ENCODE measurements around the gene IPO8.
"Not testable (repeated sequence)": the region's sequence is repeated elsewhere in the genome, so short reads cannot be mapped to it uniquely, and the experiment has no call there.

Gene IPO8

DNA sequence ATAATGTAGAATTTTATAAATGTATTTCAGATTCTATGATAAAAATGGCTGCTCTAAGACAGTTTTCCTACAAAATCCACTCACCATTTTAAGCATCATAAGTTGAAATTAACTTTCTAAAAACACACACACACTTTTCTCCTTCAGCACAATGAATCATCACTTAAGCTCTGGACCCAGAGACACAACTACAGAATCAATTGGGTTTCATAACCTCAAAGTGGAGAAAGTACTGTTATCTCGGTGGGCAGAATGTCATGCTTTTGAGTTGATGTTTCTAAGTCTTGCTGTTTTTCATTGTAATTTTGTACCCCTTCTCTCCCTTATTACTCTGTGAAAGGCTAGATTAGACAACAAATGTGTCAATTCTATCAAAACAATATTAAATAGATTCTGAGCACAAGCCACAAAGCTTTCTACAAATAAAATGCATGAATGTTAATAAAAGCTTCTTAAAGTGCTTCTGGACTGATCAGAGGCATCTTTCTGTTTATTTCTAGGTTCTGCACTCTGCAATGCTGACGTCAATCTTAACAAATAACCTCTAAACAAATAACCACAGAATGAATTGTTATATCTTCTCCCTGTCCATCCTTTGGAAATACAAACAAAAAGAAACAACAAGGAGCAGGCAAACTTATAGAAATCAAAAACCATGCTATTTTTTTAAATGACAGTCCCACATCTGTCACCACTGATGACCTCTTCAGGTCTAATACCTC is 8.2 kb downstream of the IPO8 start:
- DNase-seq = no peak

- no peak for DNase-seq
Observed at GRCh38 chr12:30679241-30679640, 16.4 kb downstream of the IPO8 start.

GRCh38 chr12:30678221-30678620 is 17.4 kb downstream of the IPO8 start:
- DNase-seq = no peak

DNA sequence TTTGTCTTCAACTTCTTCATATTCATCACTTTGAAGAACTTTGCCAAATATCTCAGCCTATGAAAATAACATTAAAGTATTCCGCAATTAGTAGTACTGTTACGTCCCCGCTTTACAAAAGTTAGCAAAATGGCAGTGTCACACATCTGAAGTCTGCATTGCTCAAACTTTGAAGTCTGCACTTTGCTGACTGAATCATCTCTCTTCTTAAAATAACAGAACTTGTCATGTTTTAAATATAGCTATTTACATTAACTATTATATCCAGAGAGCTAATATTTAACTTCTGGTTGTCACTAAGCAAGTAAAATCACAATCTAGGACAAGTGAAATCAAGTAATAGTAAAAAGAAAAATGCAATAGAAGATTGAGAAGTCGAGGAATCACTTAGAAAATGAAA is 34.5 kb downstream of the IPO8 start:
- no peak for DNase-seq

DNA sequence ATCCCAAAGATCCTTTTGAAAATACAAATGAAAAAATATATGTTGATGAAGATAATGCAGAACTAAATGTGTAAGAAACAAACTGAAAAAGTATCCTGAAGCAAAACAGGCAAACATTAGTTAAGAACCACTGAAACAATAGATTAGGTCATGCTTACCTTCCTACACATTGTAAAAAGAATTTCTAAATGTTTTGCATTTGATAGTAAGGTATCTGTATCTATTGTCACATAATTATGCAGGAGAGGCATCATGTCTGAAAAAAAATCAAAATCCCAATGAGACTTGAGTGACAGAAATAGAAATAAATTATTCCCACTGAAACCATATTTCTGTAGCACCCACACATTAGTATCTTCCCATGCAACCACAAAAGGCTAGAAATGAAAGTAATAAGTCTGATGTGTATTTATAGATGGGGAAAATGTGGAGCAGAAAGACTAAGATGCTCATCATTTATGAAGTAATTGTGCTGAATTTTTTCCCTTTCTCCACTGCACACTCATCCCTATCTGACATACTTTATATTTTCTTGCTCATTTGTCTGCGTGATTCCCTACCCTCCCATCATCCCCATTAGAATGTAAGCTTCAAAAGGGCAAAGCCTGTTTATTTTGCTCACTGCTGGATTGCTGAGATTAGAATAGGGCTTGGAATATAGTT is 43.5 kb downstream of the IPO8 start:
- DNase-seq = no peak

GRCh38 chr12:30646821-30647220 is 48.8 kb downstream of the IPO8 start:
- DNase-seq = no peak

DNA sequence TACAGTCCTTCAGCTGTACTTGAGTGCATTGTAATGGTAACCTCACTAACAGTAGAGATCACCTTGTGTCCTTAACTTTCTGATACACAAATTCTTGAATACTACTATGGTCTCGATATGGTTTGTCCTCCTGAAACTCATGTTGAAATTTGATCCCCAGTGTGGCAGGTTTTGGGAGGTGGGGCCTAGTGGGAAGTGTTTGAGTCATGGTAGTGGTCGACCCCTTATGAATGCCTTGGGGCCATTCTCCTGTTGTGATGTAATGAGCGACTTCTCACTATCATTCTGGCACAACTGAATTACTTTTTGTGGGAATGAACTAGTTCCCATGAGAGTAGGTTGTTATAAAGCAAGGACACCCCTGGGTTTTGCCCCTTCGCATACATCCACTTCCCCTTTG is 52.3 kb downstream of the IPO8 start:
- no peak for DNase-seq

DNA sequence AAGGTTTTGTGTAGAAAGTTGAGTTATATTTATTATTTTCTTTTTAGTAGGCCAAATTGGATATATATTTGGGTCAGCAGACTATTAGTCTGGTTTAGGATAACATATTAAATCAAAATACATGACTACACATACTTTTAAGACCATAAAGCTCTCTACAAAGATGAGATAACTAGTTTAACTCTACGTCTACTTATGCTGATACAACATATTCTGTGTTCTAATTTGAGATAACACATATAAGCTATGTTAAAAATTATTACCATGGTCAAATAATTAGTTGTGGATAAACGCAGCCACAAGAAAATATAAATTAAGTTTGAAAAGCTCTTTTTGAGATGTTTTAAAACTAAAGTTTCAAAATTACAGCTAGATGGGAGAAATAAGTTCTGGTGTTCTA is 55.3 kb downstream of the IPO8 start:
- no peak for DNase-seq

DNA sequence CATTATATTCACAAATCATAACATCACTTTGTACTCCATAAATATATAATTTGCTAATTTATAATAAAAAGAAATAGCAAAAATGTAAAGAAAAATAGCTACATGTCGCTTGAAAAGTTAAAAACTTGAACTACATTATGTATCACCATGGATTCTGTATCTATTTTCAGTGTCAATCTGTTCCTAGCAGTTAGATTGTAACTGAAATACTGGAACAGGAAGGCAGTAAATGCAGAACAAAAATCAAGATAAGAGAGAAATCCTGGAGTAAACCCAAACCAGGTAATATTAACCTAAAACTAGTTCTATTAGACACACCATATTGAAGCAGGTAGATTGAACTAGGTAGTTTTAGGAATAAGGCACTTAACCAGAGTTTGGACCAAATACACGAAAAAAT is 60.3 kb downstream of the IPO8 start:
- DNase-seq = no peak

- no peak for DNase-seq
Observed at GRCh38 chr12:30631740-30632139, 63.9 kb downstream of the IPO8 start.

DNA sequence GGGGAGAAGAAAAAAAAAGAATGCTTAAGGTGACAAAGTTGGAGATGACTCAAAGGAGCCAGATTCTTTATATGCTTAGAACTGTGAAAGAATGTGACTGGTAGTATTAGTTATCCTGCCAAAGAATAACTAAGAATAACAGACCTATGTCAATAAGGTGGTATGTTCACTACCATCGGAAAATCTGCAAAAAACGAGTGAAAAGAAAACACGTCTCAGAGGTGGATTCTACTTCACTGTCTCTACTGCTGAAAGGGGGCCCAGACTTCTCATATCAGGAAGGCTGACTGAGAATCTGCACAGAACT is 64.7 kb downstream of the IPO8 start:
- DNase-seq = no peak

GRCh38 chr12:30630076-30630978 is 65.3 kb downstream of the IPO8 start:
- DNase-seq = no peak

DNA sequence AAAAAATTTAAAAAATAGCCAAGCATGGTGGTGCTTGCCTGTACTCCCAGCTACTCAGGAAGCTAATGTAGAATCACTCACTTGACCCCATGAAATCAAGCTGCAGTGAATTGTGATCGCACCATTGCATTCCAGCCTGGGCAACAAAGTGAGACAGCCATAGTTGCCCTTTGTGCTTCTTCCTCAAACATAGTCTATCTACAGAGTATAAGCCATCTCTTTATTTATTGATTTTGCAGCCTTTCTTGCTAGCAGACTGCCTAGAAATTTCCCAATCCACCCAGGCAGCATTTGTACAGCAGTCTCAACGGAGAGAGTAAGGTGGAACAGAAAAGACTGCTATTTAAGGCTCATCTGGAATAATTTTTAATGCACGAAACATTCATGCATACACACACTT is 68.8 kb downstream of the IPO8 start:
- DNase-seq = no peak

- no peak for DNase-seq
Observed at GRCh38 chr12:30624009-30624408, 71.7 kb downstream of the IPO8 start.

DNA sequence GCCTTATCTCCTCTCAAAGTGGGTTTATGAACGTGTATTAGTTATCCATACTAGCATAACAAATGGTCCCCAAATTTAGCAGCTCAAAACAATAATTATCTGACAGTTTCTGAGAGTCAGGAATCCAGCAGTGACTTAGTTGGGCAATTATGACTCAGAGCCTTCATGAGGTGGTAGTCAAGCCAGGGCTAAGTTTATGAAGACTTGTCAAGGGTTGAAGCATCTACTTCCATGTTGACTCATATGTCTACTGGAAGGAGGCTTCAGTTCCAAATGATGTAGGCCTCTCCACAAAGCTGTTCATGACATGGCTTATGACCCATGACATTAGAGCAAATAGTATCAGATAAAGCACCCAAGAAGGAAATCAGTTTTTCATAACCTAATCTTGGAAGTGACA is 73.2 kb downstream of the IPO8 start:
- DNase-seq = no peak

GRCh38 chr12:30621663-30622241 is 73.9 kb downstream of the IPO8 start:
- not testable (repeated sequence) for DNase-seq

DNA sequence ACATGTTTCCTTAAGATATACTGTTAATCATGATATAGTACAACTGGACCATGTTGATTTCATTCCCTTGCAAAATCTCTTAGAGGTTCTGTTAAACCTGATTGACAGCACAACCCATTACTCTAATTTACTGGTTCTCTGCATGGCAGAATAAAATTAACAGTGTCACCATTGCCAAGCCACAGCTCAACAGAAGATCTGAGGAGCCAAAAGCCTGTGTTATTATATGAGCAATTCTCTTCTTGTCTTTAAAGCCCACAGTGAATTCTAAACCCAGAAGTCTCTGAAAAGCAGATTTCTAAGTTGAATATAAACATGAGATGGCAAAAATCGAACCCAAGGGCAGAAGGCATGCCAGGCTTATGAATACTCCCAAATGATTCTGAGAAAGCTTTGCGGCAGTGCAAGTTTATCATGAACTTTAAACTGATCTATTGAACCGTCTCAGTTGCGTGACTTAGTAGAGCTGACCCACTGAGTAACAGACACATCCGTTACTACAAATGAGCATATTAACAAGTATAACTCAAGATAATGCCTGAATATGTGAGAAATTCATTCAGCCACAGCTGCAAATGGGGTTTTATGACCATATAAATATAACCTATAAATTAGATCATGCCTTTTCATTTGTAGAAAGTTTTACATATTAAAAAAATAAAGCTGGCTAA is 78.2 kb downstream of the IPO8 start:
- DNase-seq = no peak

DNA sequence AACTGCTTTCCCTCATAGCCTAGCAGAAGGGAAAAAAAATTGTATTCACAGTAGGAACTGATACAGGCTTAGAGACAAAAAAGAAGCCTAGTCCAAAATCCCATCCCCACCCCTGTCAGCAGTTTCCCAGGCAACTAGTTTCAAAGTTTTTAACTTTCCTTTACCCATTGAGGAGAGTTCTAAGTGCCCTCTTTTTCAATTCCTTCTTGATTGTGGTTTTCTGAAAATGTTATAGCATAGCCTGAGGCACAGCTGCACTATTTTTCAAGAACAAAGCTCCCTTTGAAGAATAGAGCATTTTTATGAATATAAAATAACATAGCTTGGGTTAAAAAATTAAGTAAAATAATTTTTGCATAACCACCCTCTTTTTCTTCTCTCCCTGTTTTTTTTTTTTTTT is 81.6 kb downstream of the IPO8 start:
- DNase-seq = no peak

DNA sequence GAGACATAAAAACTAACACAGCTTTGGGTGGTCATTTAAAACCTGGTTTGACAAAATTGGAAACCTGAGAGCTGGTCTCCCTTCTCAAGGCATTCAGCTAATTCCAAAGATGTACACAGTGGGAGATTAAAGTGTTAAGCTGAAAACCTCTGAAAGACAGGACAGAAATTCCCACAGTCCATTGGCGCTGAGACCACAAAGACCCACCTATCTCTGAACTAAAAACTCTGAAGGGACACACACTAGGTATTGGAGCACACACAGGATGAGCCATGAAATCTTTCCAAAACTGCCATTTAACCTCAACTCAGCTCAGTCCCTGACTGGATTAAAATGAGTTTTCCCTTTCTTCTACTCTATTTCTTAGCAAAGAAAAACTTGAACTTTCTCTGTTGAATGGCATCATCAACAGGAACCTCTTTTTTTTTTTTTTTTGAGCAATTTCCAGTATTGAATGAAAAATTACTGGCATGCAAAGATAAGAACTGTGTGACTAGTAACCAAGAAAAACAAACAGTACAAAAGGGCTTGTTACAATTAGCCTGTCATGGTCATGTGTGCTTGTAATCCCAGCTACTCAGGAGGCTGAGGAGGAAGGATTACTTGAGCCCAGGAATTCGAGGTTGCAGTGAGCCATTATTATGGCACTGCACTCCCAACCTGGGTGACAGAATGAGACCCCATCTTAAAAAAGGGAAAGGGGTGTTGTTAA is 82.4 kb downstream of the IPO8 start:
- DNase-seq = no peak

DNA sequence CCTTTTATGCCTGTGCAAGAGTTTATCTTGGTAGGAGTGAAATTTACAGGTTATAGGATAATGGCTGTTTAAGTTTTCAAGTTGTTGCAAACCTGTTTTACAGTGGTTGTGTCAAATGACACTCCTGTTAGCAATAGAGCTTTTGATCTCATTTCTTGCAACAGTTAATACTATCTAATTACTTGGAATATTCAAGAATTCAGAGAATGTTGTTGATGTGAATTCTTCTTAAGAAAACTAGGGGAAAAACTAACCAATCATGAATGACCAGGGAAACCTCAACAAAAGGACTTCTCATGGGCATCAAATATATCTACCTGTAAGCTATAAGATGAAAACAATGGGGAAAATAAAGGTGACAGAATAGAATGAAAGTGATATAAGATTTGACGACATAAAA is 85.0 kb downstream of the IPO8 start:
- no peak for DNase-seq

GRCh38 chr12:30609819-30610218 is 85.8 kb downstream of the IPO8 start:
- not testable (repeated sequence) for DNase-seq

GRCh38 chr12:30604302-30604701 is 91.4 kb downstream of the IPO8 start:
- DNase-seq = not testable (repeated sequence)
